ENCODE measurements around the gene ADK. TPM values are rescaled to one million over a fixed set of nuclear protein-coding genes. Genes with fewer than 3 reads are reported as not detected.

ADK gene
- total and polyA plus RNA-seq, 2 of the 13 experiments (the other 11 are each of a cell fraction or from before 2014, with no cell fraction given) = 48.6 to 79.1 TPM

- no peaks in the 10 kb centered on the region for H3K27me3 ChIP-seq (ENCODE audit: control insufficient read depth in 1 of 2, insufficient read depth in 2 of 2, low read length in 2 of 2)
- no peaks in the 10 kb centered on the region for H3K9me3 ChIP-seq (ENCODE audit: low read length)
- CTCF ChIA-PET (ENCODE audit: low intra/inter-chr PET ratio, low total read pairs) = no interaction called here
- no peaks in the 10 kb centered on the region for H3K36me3 ChIP-seq (replicated peaks in 1 of 2; ENCODE audit: control insufficient read depth in 1 of 2, insufficient read depth in 2 of 2, low read length in 2 of 2)
- POLR2A ChIA-PET = no interaction called here
- no peak overlapping the region for H3K9ac ChIP-seq (ENCODE audit: insufficient read depth, low read depth, low read length)
- 63% methylated on average over 3 of the region's 3 CpGs for WGBS (ENCODE audit: low lambda C conversion rate)
- no peak for DNase-seq (ENCODE audit: low spot score)
- in situ Hi-C loops (cut with HindIII; ENCODE audit: extremely low pct_ligation_motif_present, low pct_unique_long_range_greater_than_20kb) (no loop called here), intact Hi-C loops (cut with micrococcal nuclease; ENCODE audit: unreplicated experiment) (no loop called here)
- no peak for ATAC-seq
- peak; percentile 44; the same call in 1 of the 2 replicates for TF ChIP-seq BCL6 (CRISPR knock-in tag; IDR thresholded peaks at IDR 0.05)
- TF ChIP-seq ZSCAN21 (CRISPR knock-in tag; IDR thresholded peaks at IDR 0.05; ENCODE audit: borderline replicate concordance) = no peak
- peaks cover 7% of the 10 kb centered on the region; the same call in 1 of the 2 replicates for H3K4me1 ChIP-seq (ENCODE audit: insufficient read depth, low read length)
- no peak overlapping the region for H3K4me3 ChIP-seq (replicated peaks in 1 of 3; ENCODE audit: insufficient read depth in 1 of 3, low read depth in 2 of 3, low read length in 3 of 3)
- no peaks in the 10 kb centered on the region; the same call in 1 of the 2 replicates for H4K20me1 ChIP-seq (ENCODE audit: insufficient read depth, low read length)
- no peak overlapping the region for H3K27ac ChIP-seq (ENCODE audit: extremely low read length, insufficient read depth, low read length)
- BruUV-seq (replicated peaks) = no TSS peak
- H2AFZ ChIP-seq (ENCODE audit: low read length) = no peak overlapping the region
- no peak for FAIRE-seq
- peaks cover 3% of the 10 kb centered on the region for H3K79me2 ChIP-seq (ENCODE audit: insufficient read depth, low read length)
- H3K4me2 ChIP-seq (ENCODE audit: low read depth, low read length) = no peak overlapping the region
Measured at GRCh38 chr10:74306227-74306982, 155.4 kb downstream of the ADK start.

GRCh38 chr10:74307061-74307651, 156.1 kb downstream of the ADK start:
- CTCF ChIA-PET (ENCODE audit: low intra/inter-chr PET ratio, low total read pairs) = no interaction called here
- Histone ChIP-seq H3K79me2 (ENCODE audit: insufficient read depth, low read length) (peaks cover 3% of the 10 kb centered on the region), H2AFZ (ENCODE audit: low read length) (no peak overlapping the region), H3K27ac (ENCODE audit: extremely low read length, insufficient read depth, low read length) (no peak overlapping the region), H4K20me1 (ENCODE audit: insufficient read depth, low read length) (no peaks in the 10 kb centered on the region; the same call in 1 of the 2 replicates), H3K4me3 (replicated peaks in 1 of 3; ENCODE audit: insufficient read depth in 1 of 3, low read depth in 2 of 3, low read length in 3 of 3) (no peak overlapping the region), H3K9ac (ENCODE audit: insufficient read depth, low read depth, low read length) (no peak overlapping the region), H3K36me3 (replicated peaks in 1 of 2; ENCODE audit: control insufficient read depth in 1 of 2, insufficient read depth in 2 of 2, low read length in 2 of 2) (no peaks in the 10 kb centered on the region), H3K27me3 (ENCODE audit: control insufficient read depth in 1 of 2, insufficient read depth in 2 of 2, low read length in 2 of 2) (no peaks in the 10 kb centered on the region), H3K9me3 (ENCODE audit: low read length) (no peaks in the 10 kb centered on the region), H3K4me2 (ENCODE audit: low read depth, low read length) (no peak overlapping the region), H3K4me1 (ENCODE audit: insufficient read depth, low read length) (peaks cover 7% of the 10 kb centered on the region; the same call in 1 of the 2 replicates)
- 97% methylated on average over 3 of the region's 3 CpGs for WGBS (ENCODE audit: low lambda C conversion rate)
- intact Hi-C loops (cut with micrococcal nuclease; ENCODE audit: unreplicated experiment) (no loop called here), in situ Hi-C loops (cut with HindIII; ENCODE audit: extremely low pct_ligation_motif_present, low pct_unique_long_range_greater_than_20kb) (no loop called here)
- POLR2A ChIA-PET = no interaction called here
- ATAC-seq (no peak), FAIRE-seq (no peak), DNase-seq (ENCODE audit: low spot score) (no peak)
- BruUV-seq (replicated peaks) = no TSS peak
- TF ChIP-seq ZNF407 (CRISPR knock-in tag; IDR thresholded peaks at IDR 0.05; ENCODE audit: not compliant biosample characterization) = no peak
- TF ChIP-seq PATZ1 (CRISPR knock-in tag; IDR thresholded peaks at IDR 0.05) = no peak
- TF ChIP-seq ZNF780A (CRISPR knock-in tag; IDR thresholded peaks at IDR 0.05) = no peak
- no peak for TF ChIP-seq MXI1 (IDR thresholded peaks at IDR 0.05; ENCODE audit: borderline replicate concordance, low read depth, low read length)
